ENCODE measurements around the gene LSM14B. TPM values are rescaled to one million over a fixed set of nuclear protein-coding genes. Genes with fewer than 3 reads are reported as not detected.

The LSM14B gene
- total RNA-seq, 3 donors from 2014 or later (not counting 1 experiment from before 2014, with no cell fraction given) = 41.1 to 56.2 (median 47.3) TPM

GRCh38 chr20:62165762-62166399 lies 43.6 kb downstream of the LSM14B start:
- no peak overlapping the region for H3K27ac ChIP-seq (ENCODE audit: low read length)
- H3K27me3 Mint-ChIP-seq (ENCODE audit: low read depth in 2 of 2) = no peaks in the 10 kb centered on the region
- intact Hi-C loops (cut with micrococcal nuclease) = no loop called here
- no peak overlapping the region for H3K27ac Mint-ChIP-seq
- H3K9me3 ChIP-seq (ENCODE audit: control insufficient read depth, insufficient read depth, low read length) = no peaks in the 10 kb centered on the region
- ATAC-seq (no peak), DNase-seq (no peak)
- H3K4me1 ChIP-seq (ENCODE audit: control insufficient read depth, insufficient read depth, low read length) = no peaks in the 10 kb centered on the region
- no peak overlapping the region for H3K4me3 ChIP-seq (ENCODE audit: low read length)
- no peaks in the 10 kb centered on the region for H3K27me3 ChIP-seq (ENCODE audit: control insufficient read depth, insufficient read depth, low read length)
- peaks cover 26% of the 10 kb centered on the region for H3K36me3 ChIP-seq (ENCODE audit: control insufficient read depth, insufficient read depth, low read length)
- TF ChIP-seq CTCF (IDR thresholded peaks at IDR 0.05) = no peak
- no peaks in the 10 kb centered on the region for H3K36me3 Mint-ChIP-seq
- H3K9me3 Mint-ChIP-seq = no peaks in the 10 kb centered on the region
- H3K4me1 Mint-ChIP-seq = no peaks in the 10 kb centered on the region
- 97% methylated on average over 25 of the region's 25 CpGs for WGBS (ENCODE audit: insufficient coverage)
- H3K4me3 Mint-ChIP-seq = no peak overlapping the region

GRCh38 chr20:62167474-62167873 lies 45.2 kb downstream of the LSM14B start:
- intact Hi-C loops (cut with micrococcal nuclease) = no loop called here
- Histone ChIP-seq H3K4me3 (ENCODE audit: low read length) (no peak overlapping the region), H3K27me3 (ENCODE audit: control insufficient read depth, insufficient read depth, low read length) (no peaks in the 10 kb centered on the region), H3K27ac (ENCODE audit: low read length) (no peak overlapping the region), H3K4me1 (ENCODE audit: control insufficient read depth, insufficient read depth, low read length) (no peaks in the 10 kb centered on the region), H3K36me3 (ENCODE audit: control insufficient read depth, insufficient read depth, low read length) (peaks cover 18% of the 10 kb centered on the region), H3K9me3 (ENCODE audit: control insufficient read depth, insufficient read depth, low read length) (no peaks in the 10 kb centered on the region)
- Mint-ChIP-seq H3K9me3 (no peaks in the 10 kb centered on the region), H3K4me3 (no peak overlapping the region), H3K27me3 (ENCODE audit: low read depth in 2 of 2) (no peaks in the 10 kb centered on the region), H3K4me1 (no peaks in the 10 kb centered on the region), H3K36me3 (no peaks in the 10 kb centered on the region), H3K27ac (no peak overlapping the region)
- DNase-seq (no peak), ATAC-seq (no peak)
- 96% methylated on average over 6 of the region's 6 CpGs for WGBS (ENCODE audit: insufficient coverage)
- no peak for TF ChIP-seq CTCF (IDR thresholded peaks at IDR 0.05)

- H3K4me1 Mint-ChIP-seq = no peaks in the 10 kb centered on the region
- H3K4me3 Mint-ChIP-seq = no peak overlapping the region
- TF ChIP-seq CTCF (IDR thresholded peaks at IDR 0.05) = no peak
- DNase-seq = no peak
- no peak overlapping the region for H3K4me3 ChIP-seq (ENCODE audit: low read length)
- no peak overlapping the region for H3K27ac ChIP-seq (ENCODE audit: low read length)
- no peaks in the 10 kb centered on the region for H3K27me3 ChIP-seq (ENCODE audit: control insufficient read depth, insufficient read depth, low read length)
- H3K9me3 Mint-ChIP-seq = no peaks in the 10 kb centered on the region
- no peaks in the 10 kb centered on the region for H3K36me3 Mint-ChIP-seq
- no peak for ATAC-seq
- H3K9me3 ChIP-seq (ENCODE audit: control insufficient read depth, insufficient read depth, low read length) = no peaks in the 10 kb centered on the region
- H3K27me3 Mint-ChIP-seq (ENCODE audit: low read depth in 2 of 2) = no peaks in the 10 kb centered on the region
- H3K27ac Mint-ChIP-seq = no peak overlapping the region
- intact Hi-C loops (cut with micrococcal nuclease) = no loop called here
- H3K4me1 ChIP-seq (ENCODE audit: control insufficient read depth, insufficient read depth, low read length) = no peaks in the 10 kb centered on the region
- peaks cover 16% of the 10 kb centered on the region for H3K36me3 ChIP-seq (ENCODE audit: control insufficient read depth, insufficient read depth, low read length)
- 100% methylated on average over 4 of the region's 4 CpGs for WGBS (ENCODE audit: insufficient coverage)
These were observed 45.8 kb downstream of the LSM14B start for GRCh38 chr20:62168061-62168460.

- no peaks in the 10 kb centered on the region for H3K27me3 Mint-ChIP-seq (ENCODE audit: low read depth in 2 of 2)
- no peaks in the 10 kb centered on the region for H3K36me3 Mint-ChIP-seq
- no peaks in the 10 kb centered on the region for H3K4me1 Mint-ChIP-seq
- no peaks in the 10 kb centered on the region for H3K27me3 ChIP-seq (ENCODE audit: control insufficient read depth, insufficient read depth, low read length)
- DNase-seq (no peak), ATAC-seq (peak in 1 of 3 donors; percentile 13)
- no peaks in the 10 kb centered on the region for H3K9me3 Mint-ChIP-seq
- intact Hi-C loops (cut with micrococcal nuclease) = no loop called here
- no peaks in the 10 kb centered on the region for H3K9me3 ChIP-seq (ENCODE audit: control insufficient read depth, insufficient read depth, low read length)
- peaks cover 14% of the 10 kb centered on the region for H3K36me3 ChIP-seq (ENCODE audit: control insufficient read depth, insufficient read depth, low read length)
- WGBS (ENCODE audit: insufficient coverage) = 98% methylated on average over 23 of the region's 23 CpGs
- no peak overlapping the region for H3K27ac ChIP-seq (ENCODE audit: low read length)
- H3K4me3 Mint-ChIP-seq = no peak overlapping the region
- H3K4me3 ChIP-seq (ENCODE audit: low read length) = no peak overlapping the region
- no peaks in the 10 kb centered on the region for H3K4me1 ChIP-seq (ENCODE audit: control insufficient read depth, insufficient read depth, low read length)
- no peak for TF ChIP-seq CTCF (IDR thresholded peaks at IDR 0.05)
- H3K27ac Mint-ChIP-seq = no peak overlapping the region
These were observed 46.7 kb downstream of the LSM14B start for GRCh38 chr20:62168890-62169435.
